Stimulated activated CD4-positive, alpha-beta T cell treated with anti-CD3 and anti-CD28 coated beads, Interleukin-2, amount 100 ng/mL, for 4 hours (primary cell): ENCODE data around the gene BOC.

ENCODE experiments used
- DNase-seq: peaks from one replicate; pipeline ENCODE4 v3.0.0-alpha.2; 2020; ENCODE audit warnings: low read depth

BOC gene

GRCh38 chr3:113186566-113186965 lies 24.8 kb upstream of the BOC start:
- no peak for DNase-seq

- DNase-seq: no peak
Measured at GRCh38 chr3:113193288-113193687, 18.1 kb upstream of the BOC start.

GRCh38 chr3:113193719-113194118 lies 17.6 kb upstream of the BOC start:
- DNase-seq: no peak

- DNase-seq: no peak
Measured at GRCh38 chr3:113194823-113195401, 16.4 kb upstream of the BOC start.

- DNase-seq: no peak
Measured at GRCh38 chr3:113200351-113200750, 11.0 kb upstream of the BOC start.

- DNase-seq: no peak
Measured at GRCh38 chr3:113200946-113201345, 10.4 kb upstream of the BOC start.

GRCh38 chr3:113204371-113204770 lies 7.0 kb upstream of the BOC start:
- no peak for DNase-seq

- no peak for DNase-seq
Measured at GRCh38 chr3:113205481-113205880, 5.9 kb upstream of the BOC start.

- DNase-seq: no peak
Measured at GRCh38 chr3:113210604-113211329, 590 bp upstream of the BOC start.

GRCh38 chr3:113212150-113212843 lies 940 bp downstream of the BOC start:
- DNase-seq: no peak

GRCh38 chr3:113212844-113213375 lies 1.6 kb downstream of the BOC start:
- no peak for DNase-seq

- DNase-seq: no peak
Measured at GRCh38 chr3:113213896-113214587, 2.7 kb downstream of the BOC start.

- DNase-seq: no peak
Measured at GRCh38 chr3:113214917-113215595, 3.7 kb downstream of the BOC start.

GRCh38 chr3:113216393-113216792 lies 5.0 kb downstream of the BOC start:
- no peak for DNase-seq

- no peak for DNase-seq
Measured at GRCh38 chr3:113218011-113218680, 6.8 kb downstream of the BOC start.

- no peak for DNase-seq
Measured at GRCh38 chr3:113218681-113219045, 7.3 kb downstream of the BOC start.

GRCh38 chr3:113219605-113220300 lies 8.4 kb downstream of the BOC start:
- DNase-seq: no peak

GRCh38 chr3:113220721-113221120 lies 9.4 kb downstream of the BOC start:
- no peak for DNase-seq

GRCh38 chr3:113221721-113222257 lies 10.4 kb downstream of the BOC start:
- DNase-seq: no peak

GRCh38 chr3:113222451-113223086 lies 11.2 kb downstream of the BOC start:
- no peak for DNase-seq
